Amniotic stem cell (primary cell): Measurements from ENCODE around the gene FILIP1L.

Experiments
- DNase-seq: peaks from one replicate; lab custom pipeline; 2025; lab: John Stamatoyannopoulos, UW

FILIP1L gene

GRCh38 chr3:100125161-100125938 is 11.0 kb upstream of the FILIP1L start:
- DNase-seq, result no peak

- DNase-seq, result no peak
These were observed 10.0 kb upstream of the FILIP1L start for GRCh38 chr3:100124201-100124761.

DNA sequence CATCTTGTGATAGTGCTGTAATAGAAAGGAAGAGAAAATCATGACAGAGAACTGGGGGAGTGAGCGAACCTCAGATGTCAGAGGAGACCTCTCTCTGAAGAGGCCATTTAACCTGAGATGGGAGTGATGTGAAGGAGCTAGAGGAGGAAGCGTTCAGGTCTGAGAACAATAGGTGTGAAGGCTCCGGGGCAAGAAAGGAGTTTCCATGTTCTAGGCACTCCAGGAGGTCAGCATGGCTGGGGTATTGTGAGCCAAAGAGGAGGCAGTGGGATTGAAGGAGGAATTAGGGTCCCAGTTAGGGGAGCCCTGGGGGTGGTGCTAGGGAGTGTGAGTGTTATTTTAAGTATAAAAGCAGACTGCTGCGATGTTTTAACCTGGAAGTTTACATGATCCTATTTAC is 8.8 kb upstream of the FILIP1L start:
- DNase-seq, result no peak

- DNase-seq, result no peak
These were observed 8.0 kb upstream of the FILIP1L start for GRCh38 chr3:100122321-100122720.

- no peak for DNase-seq
These were observed 6.4 kb upstream of the FILIP1L start for GRCh38 chr3:100120693-100121092.

- no peak for DNase-seq
These were observed 5.7 kb upstream of the FILIP1L start for GRCh38 chr3:100120012-100120411.

DNA sequence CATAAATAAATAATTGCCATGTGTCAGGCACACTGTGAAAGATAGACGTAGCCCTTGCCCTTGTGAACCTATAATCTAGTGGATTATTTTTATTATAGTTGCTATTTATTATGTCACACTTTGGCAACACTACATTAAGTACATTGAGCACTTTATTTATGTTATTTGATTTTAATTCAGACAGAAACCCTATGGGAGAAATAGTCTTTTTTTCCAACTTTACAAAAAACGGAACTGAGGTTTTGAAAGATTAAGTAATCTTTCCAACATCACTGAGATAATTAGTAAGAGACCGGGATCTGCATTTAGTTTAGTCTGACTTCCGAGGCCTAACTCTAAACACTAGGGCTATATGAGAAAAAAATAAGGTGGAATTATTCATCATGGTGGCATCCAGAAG is 2.8 kb upstream of the FILIP1L start:
- no peak for DNase-seq

DNA sequence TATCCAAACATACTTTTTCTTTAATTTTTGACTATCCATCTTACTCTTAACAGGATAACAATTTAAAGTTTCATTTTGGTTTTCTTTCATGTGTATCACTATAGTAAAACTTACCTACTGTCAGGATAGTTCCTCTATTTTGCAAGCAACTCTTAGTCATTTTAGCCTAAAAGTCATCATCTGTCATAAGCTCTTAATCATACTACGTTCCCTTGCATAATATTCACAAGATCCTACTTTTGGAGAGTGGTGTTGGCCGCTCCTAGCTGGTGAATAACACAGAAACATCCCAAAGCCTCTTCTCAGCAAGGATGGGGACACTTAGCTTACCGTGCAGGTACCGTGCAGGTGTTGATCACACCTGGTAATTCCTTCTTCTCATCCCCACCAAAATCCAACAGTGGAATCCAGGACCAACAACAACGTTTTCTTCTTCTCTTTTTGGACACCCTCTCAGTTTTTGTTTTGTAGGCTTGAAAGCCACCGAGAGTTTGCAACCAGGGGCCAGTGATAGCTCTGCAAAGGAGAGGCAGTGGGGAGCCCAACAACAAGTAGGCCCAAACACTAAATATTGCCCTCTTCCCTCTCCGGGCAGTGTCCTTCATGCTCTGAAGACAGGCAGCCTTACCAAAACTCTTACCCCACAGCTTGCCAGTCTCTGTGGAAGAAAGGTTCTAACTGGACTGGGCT is 433 bp downstream of the FILIP1L start:
- DNase-seq, result no peak

DNA sequence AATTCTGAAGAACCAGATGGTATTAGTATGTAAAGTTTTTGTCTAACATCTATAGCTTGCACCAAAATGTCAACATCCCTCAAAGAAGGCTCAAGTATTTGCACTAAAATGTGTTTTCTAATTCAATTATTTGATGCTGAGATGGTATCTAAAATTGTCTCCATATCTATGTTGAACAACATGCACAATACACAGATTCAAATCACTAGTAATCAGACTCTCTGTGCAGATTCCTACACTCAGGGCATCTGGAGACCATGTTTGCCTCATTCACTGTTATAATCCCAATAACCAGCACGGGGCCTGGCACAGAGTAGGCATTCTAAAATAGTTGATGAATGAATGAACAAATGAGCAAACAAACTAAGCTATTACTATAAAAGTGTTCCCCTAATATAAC is 2.6 kb downstream of the FILIP1L start:
- DNase-seq, result no peak

DNA sequence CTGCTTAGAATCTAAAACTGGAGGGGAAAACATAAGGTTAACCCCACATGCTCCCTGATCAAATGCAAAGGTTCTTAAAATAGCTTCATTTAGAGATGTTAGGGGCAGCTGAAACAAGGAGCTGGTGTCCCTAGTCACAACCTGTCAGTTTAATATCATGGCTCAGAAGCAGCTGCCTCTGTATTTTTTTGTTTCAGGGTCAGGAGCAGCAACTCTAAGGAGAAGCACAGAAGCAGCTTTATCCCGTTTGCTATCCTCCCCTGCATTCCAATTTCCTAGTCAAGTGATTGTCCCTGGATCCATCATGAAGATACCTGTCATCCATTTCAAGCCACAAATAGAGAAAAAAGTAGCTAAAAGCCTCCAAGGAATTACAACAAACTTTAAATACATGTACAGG is 4.1 kb downstream of the FILIP1L start:
- DNase-seq, result no peak

GRCh38 chr3:100108464-100109079 is 5.7 kb downstream of the FILIP1L start:
- no peak for DNase-seq

DNA sequence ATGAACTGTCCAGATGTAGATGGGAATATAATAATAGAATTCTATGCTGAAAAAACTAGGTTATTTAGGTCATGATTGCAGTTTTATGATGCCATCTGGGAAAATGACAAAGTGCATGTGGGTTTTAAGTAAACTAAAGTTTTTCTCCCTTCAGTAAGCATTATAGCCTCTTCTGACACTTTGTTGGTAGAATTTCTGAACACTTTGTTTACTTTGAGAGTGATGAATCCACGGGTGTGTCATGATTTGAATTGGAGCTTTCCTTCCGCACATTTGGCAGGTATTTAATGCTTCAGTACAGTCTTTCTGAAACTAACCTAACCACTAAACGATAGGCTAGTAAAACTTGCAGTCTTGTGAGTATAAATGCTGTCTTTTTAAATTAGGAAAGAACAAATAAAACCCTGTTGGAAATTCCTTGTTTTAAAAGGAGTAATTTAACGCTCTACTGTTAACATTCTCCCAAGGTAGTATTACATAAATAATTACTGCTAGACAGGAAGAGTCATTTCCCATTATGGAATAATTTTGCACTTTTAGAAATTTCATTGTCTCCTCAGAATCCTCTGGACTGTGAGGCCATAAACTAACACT is 7.0 kb downstream of the FILIP1L start:
- DNase-seq, result no peak

GRCh38 chr3:100106531-100107141 is 7.7 kb downstream of the FILIP1L start:
- DNase-seq, result no peak

- DNase-seq, result no peak
These were observed 8.2 kb downstream of the FILIP1L start for GRCh38 chr3:100106094-100106493.

DNA sequence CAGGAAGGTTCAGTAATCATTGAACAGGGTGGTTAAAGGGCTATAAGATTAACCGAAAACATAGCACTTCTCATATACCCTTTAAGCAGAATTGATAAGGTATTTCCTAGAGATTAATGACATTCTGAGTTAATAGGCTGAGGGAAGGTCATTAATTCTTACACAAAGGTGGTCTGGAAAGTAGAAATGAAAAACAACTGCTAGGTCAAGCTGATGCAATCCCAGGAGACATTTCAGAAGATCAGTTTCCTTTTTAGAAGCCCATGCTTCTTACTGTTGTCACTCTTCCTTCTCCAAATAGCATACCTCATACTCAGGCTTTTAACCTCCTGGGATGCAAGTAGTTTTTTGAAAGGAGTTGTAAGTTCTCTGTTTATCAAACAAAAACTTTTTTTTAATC is 8.8 kb downstream of the FILIP1L start:
- no peak for DNase-seq

- no peak for DNase-seq
These were observed 9.4 kb downstream of the FILIP1L start for GRCh38 chr3:100104817-100105413.

DNA sequence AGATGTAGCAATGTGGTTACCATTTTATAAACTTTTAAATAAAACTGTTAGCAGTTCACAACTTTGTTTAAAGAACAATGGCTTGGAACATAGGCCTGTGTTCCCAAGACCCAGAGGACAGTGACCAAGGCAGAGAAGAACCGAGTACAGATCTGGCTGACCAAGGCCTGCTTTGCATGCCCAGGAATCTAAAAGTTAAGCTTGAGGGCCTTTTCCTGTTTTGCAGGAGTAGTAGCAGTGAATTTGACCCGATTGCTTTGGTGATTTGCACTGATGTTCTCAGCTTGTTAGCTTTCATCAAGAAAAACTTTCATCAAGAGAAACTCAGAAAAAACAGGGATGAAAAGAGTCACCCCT is 9.9 kb downstream of the FILIP1L start:
- DNase-seq, result no peak

GRCh38 chr3:100103558-100104441 is 10.5 kb downstream of the FILIP1L start:
- DNase-seq, result no peak

GRCh38 chr3:100102757-100103156 is 11.5 kb downstream of the FILIP1L start:
- DNase-seq, result no peak

DNA sequence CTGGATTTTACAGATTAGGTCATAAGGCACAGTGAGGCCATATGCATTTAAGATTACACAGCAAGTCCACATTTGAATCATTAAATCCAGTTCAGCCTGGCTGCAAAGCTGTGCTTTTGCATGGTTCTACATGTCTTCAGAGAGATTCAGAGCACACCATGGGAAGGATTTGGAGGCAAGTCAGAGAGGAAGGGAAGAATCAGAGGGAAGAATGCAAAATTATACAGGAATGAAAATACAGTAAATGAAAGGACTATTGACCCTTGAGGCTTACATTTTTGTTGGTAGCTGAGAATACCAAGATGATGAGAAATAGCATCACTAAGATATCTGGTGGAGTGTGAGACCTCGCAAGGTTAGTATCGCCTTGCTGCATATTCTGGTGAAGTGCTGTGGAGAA is 13.9 kb downstream of the FILIP1L start:
- no peak for DNase-seq

- no peak for DNase-seq
These were observed 14.7 kb downstream of the FILIP1L start for GRCh38 chr3:100099621-100100020.
